ENCODE measurements around the gene LDLRAP1.

DNA sequence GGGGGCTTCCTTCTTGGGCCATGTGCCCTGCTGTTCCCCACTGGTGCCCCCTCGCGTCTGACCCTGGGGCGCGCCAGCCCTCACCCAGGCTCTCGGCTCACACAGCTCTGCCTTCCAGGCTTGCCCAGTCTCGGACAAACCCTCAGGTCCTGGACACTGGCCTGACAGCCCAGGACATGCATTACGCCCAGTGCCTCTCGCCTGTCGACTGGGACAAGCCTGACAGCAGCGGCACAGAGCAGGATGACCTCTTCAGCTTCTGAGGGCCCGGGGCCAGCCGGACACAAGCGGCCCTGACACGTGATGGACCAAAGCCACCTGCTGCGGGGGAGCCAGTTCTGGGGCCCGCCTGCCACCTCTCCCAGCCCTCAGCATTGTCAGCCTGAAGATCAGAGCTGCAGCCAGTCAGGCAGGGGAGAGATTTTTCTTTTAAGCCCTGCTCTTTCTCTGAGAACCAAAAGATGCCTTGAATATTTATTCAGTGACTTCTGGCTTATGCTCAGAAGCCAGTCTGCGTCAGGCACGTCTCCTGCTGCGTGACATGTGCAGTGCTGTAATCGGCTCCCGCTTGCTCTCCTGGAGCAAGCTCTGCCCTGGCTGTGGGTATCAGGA, 23.4 kb downstream of the LDLRAP1 start:
- TF ChIP-seq POLR2A (IDR thresholded peaks at IDR 0.05; ENCODE audit: extremely low read depth, insufficient read length) (no peak), CTCF (IDR thresholded peaks at IDR 0.05; ENCODE audit: low read depth, low read length) (no peak)

Measured in NB4 (cell line).